GM23338 (cell line): ENCODE measurements around the gene TMEM163. TPM values are rescaled to one million over a fixed set of nuclear protein-coding genes. Genes with fewer than 3 reads are reported as not detected.

ENCODE experiments used
- ATAC-seq: fragments of 200-7000 bp; cut with Tn5 transposase; 3 replicates; pipeline ENCODE4 v1.9.1; 2020
- DNase-seq: peaks from one replicate; pipeline ENCODE4 v3.0.0-alpha.2; 2015; ENCODE audit warnings: low spot score
- H2AFZ ChIP-seq: fragments of 200-600 bp; sonication (generic); 2 replicates; pipeline ENCODE4 v1.8.0; 2016; ENCODE audit warnings: antibody characterized with exemption, mild to moderate bottlenecking, moderate library complexity
- H3F3A ChIP-seq: fragments of 200-600 bp; sonication (generic); replicated peaks from 2 replicates; pipeline ENCODE4 v1.8.0; 2017; ENCODE audit warnings: antibody characterized with exemption, mixed run types, low read depth
- H3K27ac ChIP-seq: fragments of 200-600 bp; sonication (generic); 2 replicates; pipeline ENCODE4 v1.6.1; 2016; ENCODE audit warnings: low read depth
- H3K27me3 ChIP-seq: fragments of 200-600 bp; sonication (generic); 2 replicates; pipeline ENCODE4 v1.8.0; 2016; ENCODE audit warnings: mild to moderate bottlenecking, mixed run types, moderate library complexity; ENCODE audit not compliant: insufficient read depth
- H3K36me3 ChIP-seq: fragments of 200-600 bp; sonication (generic); 2 replicates; pipeline ENCODE4 v1.8.0; 2016; ENCODE audit warnings: mild to moderate bottlenecking; ENCODE audit not compliant: insufficient read depth
- H3K4me1 ChIP-seq: fragments of 200-600 bp; sonication (generic); 2 replicates; pipeline ENCODE4 v1.8.0; 2016; ENCODE audit warnings: mild to moderate bottlenecking, moderate library complexity; ENCODE audit not compliant: insufficient read depth
- H3K4me2 ChIP-seq: fragments of 200-600 bp; sonication (generic); 2 replicates; pipeline ENCODE4 v1.7.1; 2017; ENCODE audit warnings: mixed run types
- H3K4me3 ChIP-seq: fragments of 200-600 bp; sonication (generic); 2 replicates; pipeline ENCODE4 v1.6.1; 2016; ENCODE audit warnings: mixed run types
- H3K79me2 ChIP-seq: fragments of 200-600 bp; sonication (generic); replicated peaks from 2 replicates; pipeline ENCODE4 v1.8.0; 2017; ENCODE audit warnings: mild to moderate bottlenecking; ENCODE audit not compliant: insufficient read depth
- H3K9me2 ChIP-seq: fragments of 200-600 bp; sonication (generic); 2 replicates; pipeline ENCODE4 v1.8.0; 2017; ENCODE audit not compliant: insufficient read depth
- H4K20me1 ChIP-seq: fragments of 200-600 bp; sonication (generic); replicated peaks from 2 replicates; pipeline ENCODE4 v1.8.0; 2017; ENCODE audit warnings: mild to moderate bottlenecking; ENCODE audit not compliant: insufficient read depth
- H3K27ac Mint-ChIP-seq: 2 replicates; pipeline ENCODE4 v1.8.0; 2020; ENCODE audit warnings: inconsistent platforms, mild to moderate bottlenecking, moderate library complexity, mixed read lengths
- H3K27me3 Mint-ChIP-seq: 3 replicates; pipeline ENCODE4 v1.8.0; 2022; ENCODE audit warnings: low read depth, mild to moderate bottlenecking, moderate library complexity, mixed read lengths, inconsistent platforms; ENCODE audit not compliant: insufficient read depth, poor library complexity
- H3K36me3 Mint-ChIP-seq: 3 replicates; pipeline ENCODE4 v1.8.0; 2021; ENCODE audit warnings: low read depth, mild to moderate bottlenecking, inconsistent platforms, moderate library complexity, mixed read lengths
- H3K4me1 Mint-ChIP-seq: 3 replicates; pipeline ENCODE4 v1.8.0; 2020; ENCODE audit warnings: mild to moderate bottlenecking, inconsistent platforms, mixed read lengths
- H3K4me3 Mint-ChIP-seq: 3 replicates; pipeline ENCODE4 v1.8.0; 2021; ENCODE audit warnings: moderate library complexity, mild to moderate bottlenecking, inconsistent platforms, mixed read lengths
- H3K9me3 Mint-ChIP-seq: 3 replicates; pipeline ENCODE4 v1.8.0; 2020; ENCODE audit warnings: moderate library complexity, mild to moderate bottlenecking, inconsistent platforms, mixed read lengths
- CREB1 ChIP-seq: fragments of 250-450 bp; sonication (Bioruptor Pico); IDR thresholded peaks from 2 replicates; pipeline ENCODE4 v1.5.0; 2020; ENCODE audit warnings: low read depth, mild to moderate bottlenecking, moderate library complexity
- CTCF ChIP-seq, 2 experiments: fragments of 200-600 bp in 1 of 2; sonication (generic) in 1 of 2; conservative IDR thresholded peaks; 2 replicates each; pipeline versions ENCODE4 v1.5.1 to v1.6.1; 2016 to 2017; ENCODE audit warnings: antibody characterized with exemption in 2 of 2, low read depth in 2 of 2, mild to moderate bottlenecking in 2 of 2, moderate library complexity in 1 of 2
- EZH2 ChIP-seq: fragments of 200-600 bp; sonication (generic); IDR thresholded peaks from one replicate; pipeline ENCODE4 v1.8.0; 2017; ENCODE audit warnings: antibody characterized with exemption, mild to moderate bottlenecking, low read depth; ENCODE audit not compliant: unreplicated experiment
- EZH2phosphoT487 ChIP-seq: fragments of 200-600 bp; sonication (generic); IDR thresholded peaks from one replicate; pipeline ENCODE4 v1.8.1; 2018; ENCODE audit warnings: antibody characterized with exemption; ENCODE audit not compliant: unreplicated experiment
- JUNB ChIP-seq: IDR thresholded peaks from one replicate; pipeline ENCODE4 v1.6.1; 2016; ENCODE audit warnings: antibody characterized with exemption; ENCODE audit not compliant: unreplicated experiment
- NANOG ChIP-seq: IDR thresholded peaks from 2 replicates; pipeline ENCODE4 v1.6.1; 2016; ENCODE audit warnings: antibody characterized with exemption, borderline replicate concordance
- POLR2AphosphoS5 ChIP-seq: IDR thresholded peaks from 2 replicates; pipeline ENCODE4 v1.6.1; 2016; ENCODE audit warnings: antibody characterized with exemption, low read depth
- REST ChIP-seq: IDR thresholded peaks from one replicate; pipeline ENCODE4 v1.6.1; 2018; ENCODE audit warnings: antibody characterized with exemption; ENCODE audit not compliant: unreplicated experiment
- STAT1 ChIP-seq: IDR thresholded peaks from one replicate; pipeline ENCODE4 v1.6.1; 2016; ENCODE audit warnings: antibody characterized with exemption; ENCODE audit not compliant: unreplicated experiment
- ZNF114 ChIP-seq: fragments of 250-450 bp; sonication (Bioruptor Pico); IDR thresholded peaks from 2 replicates; pipeline ENCODE4 v1.5.0; 2020; ENCODE audit warnings: mild to moderate bottlenecking, moderate library complexity
- ZNF331 ChIP-seq: fragments of 250-450 bp; sonication (Bioruptor Pico); IDR thresholded peaks from 2 replicates; pipeline ENCODE4 v1.5.0; 2020; ENCODE audit warnings: low read depth, mild to moderate bottlenecking, moderate library complexity
- ZNF462 ChIP-seq: fragments of 250-450 bp; sonication (Bioruptor Pico); IDR thresholded peaks from 2 replicates; pipeline ENCODE4 v1.5.0; 2020; ENCODE audit warnings: mild to moderate bottlenecking, moderate library complexity
- polyA plus RNA-seq: library from polyadenylated mRNA; unstranded; fragments of >200 nt; fragmentation: Nextera tagmentation; extraction: Ambion mirVana; gene quantifications from 2 replicates; pipeline ENCODE4 v1.2.1, GENCODE V29; 2016
- total RNA-seq: library from RNA; depleted of rRNA; stranded (reverse); fragments of >200 nt; shearing (Covaris generic); gene quantifications from 2 replicates; pipeline ENCODE4 v1.2.3, GENCODE V29; 2014
- TF ChIP-seq, protein P1 (sequence below): IDR thresholded peaks from 2 replicates; pipeline ENCODE4 v1.6.1; 2016; ENCODE audit warnings: antibody characterized with exemption

Gene TMEM163
- total and polyA plus RNA-seq, 2 experiments from 2014 or later, result 1.1 to 1.8 TPM

GRCh38 chr2:134711692-134712091, 7.1 kb downstream of the TMEM163 start:
- Mint-ChIP-seq H3K9me3 (peaks cover 2% of the 10 kb centered on the region; the same call in 1 of the 3 replicates), H3K27ac (no peak overlapping the region), H3K4me1 (peaks cover 27% of the 10 kb centered on the region), H3K36me3 (peaks cover 5% of the 10 kb centered on the region; the same call in 1 of the 3 replicates), H3K27me3 (peaks cover 6% of the 10 kb centered on the region), H3K4me3 (no peak overlapping the region)
- peak overlapping the region; percentile 3 for H3K4me2 ChIP-seq
- TF ChIP-seq EZH2phosphoT487, result no peak
- TF ChIP-seq EZH2, result no peak
- no peak for TF ChIP-seq POLR2AphosphoS5
- TF ChIP-seq, protein P1, sequence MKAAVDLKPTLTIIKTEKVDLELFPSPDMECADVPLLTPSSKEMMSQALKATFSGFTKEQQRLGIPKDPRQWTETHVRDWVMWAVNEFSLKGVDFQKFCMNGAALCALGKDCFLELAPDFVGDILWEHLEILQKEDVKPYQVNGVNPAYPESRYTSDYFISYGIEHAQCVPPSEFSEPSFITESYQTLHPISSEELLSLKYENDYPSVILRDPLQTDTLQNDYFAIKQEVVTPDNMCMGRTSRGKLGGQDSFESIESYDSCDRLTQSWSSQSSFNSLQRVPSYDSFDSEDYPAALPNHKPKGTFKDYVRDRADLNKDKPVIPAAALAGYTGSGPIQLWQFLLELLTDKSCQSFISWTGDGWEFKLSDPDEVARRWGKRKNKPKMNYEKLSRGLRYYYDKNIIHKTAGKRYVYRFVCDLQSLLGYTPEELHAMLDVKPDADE, result no peak
- TF ChIP-seq NANOG, result no peak
- TF ChIP-seq CREB1 (CRISPR knock-in tag), result no peak
- TF ChIP-seq ZNF462, result no peak
- TF ChIP-seq STAT1, result no peak
- no peak for TF ChIP-seq CTCF (conservative IDR thresholded peaks at IDR 0.05; ENCODE audit: low read depth in 2 of 2)
- TF ChIP-seq ZNF331, result no peak
- TF ChIP-seq ZNF114 (CRISPR knock-in tag), result no peak
- no peak for TF ChIP-seq JUNB
- TF ChIP-seq REST, result no peak
- ATAC-seq (no peak), DNase-seq (peak; percentile 22)
- H3K36me3 ChIP-seq, result no peaks in the 10 kb centered on the region
- no peaks in the 10 kb centered on the region for H3F3A ChIP-seq
- no peak overlapping the region for H3K27ac ChIP-seq
- H3K4me3 ChIP-seq, result no peak overlapping the region
- peaks cover 30% of the 10 kb centered on the region for H3K4me1 ChIP-seq
- H4K20me1 ChIP-seq, result no peaks in the 10 kb centered on the region
- H2AFZ ChIP-seq, result no peak overlapping the region
- peaks cover 20% of the 10 kb centered on the region for H3K27me3 ChIP-seq
- no peaks in the 10 kb centered on the region for H3K9me2 ChIP-seq
- H3K79me2 ChIP-seq, result no peaks in the 10 kb centered on the region
